Measurements from ENCODE around the gene RYR1.
A peak's percentile ranks its signal among the peaks of the same experiment; 100 is the strongest.
"Not testable (repeated sequence)": the region's sequence is repeated elsewhere in the genome, so short reads cannot be mapped to it uniquely, and the experiment has no call there.

Gene RYR1

GRCh38 chr19:38616265-38616664, 182.8 kb downstream of the RYR1 start:
- no peak for DNase-seq (ENCODE audit: low spot score)

GRCh38 chr19:38617283-38617763, 183.8 kb downstream of the RYR1 start:
- no peak for DNase-seq (ENCODE audit: low spot score)

- DNase-seq (ENCODE audit: low spot score) = no peak
Measured at GRCh38 chr19:38617764-38618589, 184.5 kb downstream of the RYR1 start, which contains the start of gene MAP4K1. MAP4K1 (minus strand) TSS chr19:38617953; CDS start chr19:38617895, 58 bp downstream.

- DNase-seq (ENCODE audit: low spot score) = peak; percentile 99
Measured at GRCh38 chr19:38618590-38619360, 185.3 kb downstream of the RYR1 start, which contains the start of gene EIF3K. EIF3K (plus strand) TSS chr19:38619188; CDS start chr19:38619269, 81 bp downstream.

- no peak for DNase-seq (ENCODE audit: low spot score)
Measured at GRCh38 chr19:38619361-38620174, 186.1 kb downstream of the RYR1 start.

- no peak for DNase-seq (ENCODE audit: low spot score)
Measured at GRCh38 chr19:38624822-38625221, 191.3 kb downstream of the RYR1 start.

- no peak for DNase-seq (ENCODE audit: low spot score)
Measured at GRCh38 chr19:38626401-38626800, 192.9 kb downstream of the RYR1 start.

GRCh38 chr19:38629568-38629967, 196.1 kb downstream of the RYR1 start:
- DNase-seq (ENCODE audit: low spot score) = no peak

GRCh38 chr19:38631301-38631700, 197.8 kb downstream of the RYR1 start:
- DNase-seq (ENCODE audit: low spot score) = not testable (repeated sequence)

GRCh38 chr19:38631811-38632475, 198.5 kb downstream of the RYR1 start:
- DNase-seq (ENCODE audit: low spot score) = not testable (repeated sequence)

GRCh38 chr19:38632476-38633213, 199.2 kb downstream of the RYR1 start:
- DNase-seq (ENCODE audit: low spot score) = no peak

GRCh38 chr19:38634757-38635482, 201.4 kb downstream of the RYR1 start:
- peak; percentile 84 for DNase-seq (ENCODE audit: low spot score)

GRCh38 chr19:38635483-38636399, 202.2 kb downstream of the RYR1 start:
- no peak for DNase-seq (ENCODE audit: low spot score)
